ENCODE results near the gene CYB561D2.

CYB561D2 gene

GRCh38 chr3:50369012-50369670 is 18.5 kb downstream of the CYB561D2 start:
- no peak for DNase-seq

- peak; percentile 63 for DNase-seq
Measured at GRCh38 chr3:50370594-50370993, 19.9 kb downstream of the CYB561D2 start.

- no peak for DNase-seq
Measured at GRCh38 chr3:50371133-50371685, 20.5 kb downstream of the CYB561D2 start.

GRCh38 chr3:50372349-50372748 is 21.7 kb downstream of the CYB561D2 start:
- DNase-seq = no peak

GRCh38 chr3:50373146-50374051 is 22.7 kb downstream of the CYB561D2 start:
- DNase-seq = no peak

- DNase-seq = no peak
Measured at GRCh38 chr3:50374363-50375257, 23.9 kb downstream of the CYB561D2 start.

GRCh38 chr3:50375258-50375931 is 24.7 kb downstream of the CYB561D2 start:
- no peak for DNase-seq

- DNase-seq = no peak
Measured at GRCh38 chr3:50378024-50378423, 27.4 kb downstream of the CYB561D2 start.

- DNase-seq = no peak
Measured at GRCh38 chr3:50378757-50379156, 28.1 kb downstream of the CYB561D2 start.

- DNase-seq = no peak
Measured at GRCh38 chr3:50380405-50381085, 29.9 kb downstream of the CYB561D2 start.

- DNase-seq = peak; percentile 63
Measured at GRCh38 chr3:50381383-50381782, 30.7 kb downstream of the CYB561D2 start.

GRCh38 chr3:50382722-50383121 is 32.1 kb downstream of the CYB561D2 start:
- DNase-seq = no peak

- no peak for DNase-seq
Measured at GRCh38 chr3:50383750-50384149, 33.1 kb downstream of the CYB561D2 start.

- no peak for DNase-seq
Measured at GRCh38 chr3:50385754-50386153, 35.1 kb downstream of the CYB561D2 start.

GRCh38 chr3:50388016-50388719 is 37.5 kb downstream of the CYB561D2 start:
- no peak for DNase-seq

GRCh38 chr3:50388720-50389413 is 38.2 kb downstream of the CYB561D2 start:
- no peak for DNase-seq

GRCh38 chr3:50389414-50389767 is 38.7 kb downstream of the CYB561D2 start:
- no peak for DNase-seq

GRCh38 chr3:50390508-50391224 is 40.0 kb downstream of the CYB561D2 start:
- DNase-seq = no peak

GRCh38 chr3:50392101-50392715 is 41.5 kb downstream of the CYB561D2 start:
- DNase-seq = no peak

Data from NCI-H2107 (cell line).